Measurements from ENCODE around the gene FILIP1L.

DNA sequence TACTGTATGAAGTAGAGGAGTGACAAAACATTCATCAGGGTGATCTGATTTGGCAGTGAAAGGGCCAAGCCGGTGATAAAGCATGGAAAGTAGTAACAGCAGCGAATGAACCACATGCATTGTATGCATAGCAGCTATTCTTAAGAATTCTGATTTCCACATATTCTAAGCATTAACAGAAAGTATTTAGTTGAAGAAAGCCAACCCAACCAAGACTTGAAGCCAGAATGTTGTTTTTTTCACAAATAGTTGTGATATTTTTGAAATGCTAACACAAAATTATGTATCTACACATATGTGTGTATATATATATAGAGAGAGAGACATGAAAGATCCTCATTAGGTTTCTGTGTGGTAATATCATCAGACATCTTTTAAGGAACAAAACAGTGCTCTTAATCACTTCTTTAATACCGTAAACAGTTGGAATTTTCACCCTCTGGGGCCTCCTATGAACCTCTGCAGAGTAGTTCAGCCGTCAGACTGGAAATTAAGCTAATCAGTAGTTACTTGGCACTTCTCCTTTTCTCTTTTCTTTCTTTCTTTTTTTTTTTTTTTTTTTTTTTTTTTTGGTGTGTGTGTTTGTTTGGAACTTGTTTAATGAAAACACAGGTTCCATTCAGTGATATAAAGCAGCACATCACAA lies 157.0 kb downstream of the FILIP1L start:
- TF ChIP-seq, protein P1, sequence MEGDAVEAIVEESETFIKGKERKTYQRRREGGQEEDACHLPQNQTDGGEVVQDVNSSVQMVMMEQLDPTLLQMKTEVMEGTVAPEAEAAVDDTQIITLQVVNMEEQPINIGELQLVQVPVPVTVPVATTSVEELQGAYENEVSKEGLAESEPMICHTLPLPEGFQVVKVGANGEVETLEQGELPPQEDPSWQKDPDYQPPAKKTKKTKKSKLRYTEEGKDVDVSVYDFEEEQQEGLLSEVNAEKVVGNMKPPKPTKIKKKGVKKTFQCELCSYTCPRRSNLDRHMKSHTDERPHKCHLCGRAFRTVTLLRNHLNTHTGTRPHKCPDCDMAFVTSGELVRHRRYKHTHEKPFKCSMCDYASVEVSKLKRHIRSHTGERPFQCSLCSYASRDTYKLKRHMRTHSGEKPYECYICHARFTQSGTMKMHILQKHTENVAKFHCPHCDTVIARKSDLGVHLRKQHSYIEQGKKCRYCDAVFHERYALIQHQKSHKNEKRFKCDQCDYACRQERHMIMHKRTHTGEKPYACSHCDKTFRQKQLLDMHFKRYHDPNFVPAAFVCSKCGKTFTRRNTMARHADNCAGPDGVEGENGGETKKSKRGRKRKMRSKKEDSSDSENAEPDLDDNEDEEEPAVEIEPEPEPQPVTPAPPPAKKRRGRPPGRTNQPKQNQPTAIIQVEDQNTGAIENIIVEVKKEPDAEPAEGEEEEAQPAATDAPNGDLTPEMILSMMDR (IDR thresholded peaks at IDR 0.05; ENCODE audit: low read length): no peak
- no peak for TF ChIP-seq EZH2 (optimal IDR thresholded peaks at IDR 0.05; ENCODE audit: low read depth, low read length)

Data from MM.1S (cell line).